HL-60/S4 treated with retinoic acid at 250 ng/mL for 4 days and 3 days (cell line): ENCODE measurements around the gene CABP2.
"Not testable (repeated sequence)": the region's sequence is repeated elsewhere in the genome, so short reads cannot be mapped to it uniquely, and the experiment has no call there.

ENCODE experiments used
- in situ Hi-C: fragments of 300-500 bp; cut with MboI; formaldehyde crosslinking; loops from 2 replicates; pipeline ENCODE4 v1.7.0; 2022; ENCODE audit warnings: low sequenced_read_pairs

CABP2 gene

DNA sequence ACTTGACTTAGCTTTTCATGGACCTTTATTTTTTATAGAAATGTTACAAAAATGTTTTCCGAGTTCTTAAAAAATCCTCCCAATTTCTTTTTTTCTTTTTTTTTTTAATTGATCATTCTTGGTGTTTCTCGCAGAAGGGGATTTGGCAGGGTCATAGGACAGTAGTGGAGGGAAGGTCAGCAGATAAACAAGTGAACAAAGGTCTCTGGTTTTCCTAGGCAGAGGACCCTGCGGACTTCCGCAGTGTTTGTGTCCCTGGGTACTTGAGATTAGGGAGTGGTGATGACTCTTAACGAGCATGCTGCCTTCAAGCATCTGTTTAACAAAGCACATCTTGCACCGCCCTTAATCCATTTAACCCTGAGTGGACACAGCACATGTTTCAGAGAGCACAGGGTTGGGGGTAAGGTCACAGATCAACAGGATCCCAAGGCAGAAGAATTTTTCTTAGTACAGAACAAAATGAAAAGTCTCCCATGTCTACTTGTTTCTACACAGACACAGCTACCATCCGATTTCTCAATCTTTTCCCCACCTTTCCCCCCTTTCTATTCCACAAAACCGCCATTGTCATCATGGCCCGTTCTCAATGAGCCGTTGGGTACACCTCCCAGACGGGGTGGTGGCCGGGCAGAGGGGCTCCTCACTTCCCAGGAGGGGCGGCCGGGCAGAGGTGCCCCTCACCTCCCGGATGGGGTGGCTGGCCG lies 45.7 kb downstream of the CABP2 start:
- in situ Hi-C loops: not testable (repeated sequence)

- in situ Hi-C loops: not testable (repeated sequence)
Observed at GRCh38 chr11:67476692-67477091, 46.6 kb downstream of the CABP2 start.

- in situ Hi-C loops: no loop called here
Observed at GRCh38 chr11:67472882-67473281, 50.4 kb downstream of the CABP2 start.

- in situ Hi-C loops: no loop called here
Observed at GRCh38 chr11:67470337-67471002, 52.8 kb downstream of the CABP2 start.

DNA sequence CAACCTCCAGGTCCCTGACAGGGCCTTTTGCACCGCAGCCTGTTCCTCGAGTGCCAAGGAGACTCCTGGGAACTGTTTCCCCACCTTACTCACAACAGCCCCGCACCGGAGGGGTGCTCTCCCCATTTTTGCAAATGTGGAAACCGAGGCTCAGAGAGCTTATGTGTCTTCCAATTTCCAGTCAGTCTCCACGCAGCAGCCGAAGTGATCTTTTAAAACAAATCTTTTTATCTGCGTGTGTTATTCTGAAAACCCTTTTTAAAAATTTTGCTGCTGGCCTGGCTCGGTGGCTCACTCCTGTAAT lies 53.8 kb downstream of the CABP2 start:
- in situ Hi-C loops: no loop called here
